GM19452 (cell line): ENCODE results near the gene ARHGEF11.

Source experiments
- ATAC-seq: cut with Tn5 transposase; IDR thresholded peaks from one replicate; pipeline ENCODE4 v1.9.1; 2021; ENCODE audit not compliant: unreplicated experiment

The ARHGEF11 gene

DNA sequence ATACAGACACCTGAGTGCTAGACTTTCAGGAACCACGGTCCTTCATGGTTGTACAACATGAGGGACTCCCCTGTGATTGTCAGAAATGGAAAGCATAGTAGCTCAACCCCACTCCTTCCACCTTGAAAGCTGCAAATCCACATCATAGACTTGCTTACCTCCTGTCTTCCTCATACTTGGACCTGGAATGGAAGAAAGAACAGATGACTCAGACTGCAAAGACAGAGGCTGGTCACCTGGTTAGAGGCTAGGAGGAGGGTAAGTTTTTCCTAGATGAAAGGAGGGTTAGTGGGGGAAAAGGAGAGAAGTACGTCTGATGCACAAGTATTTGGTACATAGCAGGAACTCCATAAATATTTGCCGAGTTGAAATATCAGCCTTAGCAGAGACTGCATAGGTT is 87.9 kb downstream of the ARHGEF11 start:
- ATAC-seq: no peak

- no peak for ATAC-seq
Observed at GRCh38 chr1:156956333-156956732, 89.2 kb downstream of the ARHGEF11 start.

DNA sequence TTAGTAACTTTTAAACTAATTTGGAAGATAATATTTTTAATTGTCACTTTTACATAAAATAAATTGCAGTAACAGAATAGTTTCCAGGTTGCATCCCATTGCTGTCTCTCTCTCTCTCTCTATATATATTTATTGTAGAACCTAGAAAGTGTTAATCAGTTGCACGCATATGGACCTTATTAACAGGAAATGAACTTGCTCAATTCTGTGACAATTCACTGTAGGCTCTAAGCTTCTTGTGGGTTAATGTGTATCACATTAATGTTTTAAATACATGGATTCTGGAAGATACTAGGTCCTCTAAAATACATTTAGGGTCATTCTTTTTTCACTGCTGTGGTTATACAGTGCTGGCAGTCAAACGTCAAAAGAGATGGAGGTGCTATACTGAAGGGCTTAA is 92.0 kb downstream of the ARHGEF11 start:
- no peak for ATAC-seq

- no peak for ATAC-seq
Observed at GRCh38 chr1:156951371-156951770, 94.2 kb downstream of the ARHGEF11 start.

GRCh38 chr1:156949127-156949526 is 96.4 kb downstream of the ARHGEF11 start:
- no peak for ATAC-seq

- ATAC-seq: no peak
Observed at GRCh38 chr1:156948708-156949107, 96.8 kb downstream of the ARHGEF11 start.

GRCh38 chr1:156947818-156948525 is 97.6 kb downstream of the ARHGEF11 start:
- ATAC-seq: no peak

- no peak for ATAC-seq
Observed at GRCh38 chr1:156947127-156947526, 98.4 kb downstream of the ARHGEF11 start.

- ATAC-seq: no peak
Observed at GRCh38 chr1:156945881-156946661, 99.5 kb downstream of the ARHGEF11 start.

GRCh38 chr1:156944848-156945247 is 100.7 kb downstream of the ARHGEF11 start:
- no peak for ATAC-seq

- no peak for ATAC-seq
Observed at GRCh38 chr1:156944268-156944667, 101.3 kb downstream of the ARHGEF11 start.

GRCh38 chr1:156943756-156944155 is 101.8 kb downstream of the ARHGEF11 start:
- ATAC-seq: no peak

- ATAC-seq: no peak
Observed at GRCh38 chr1:156942576-156942975, 103.0 kb downstream of the ARHGEF11 start.

DNA sequence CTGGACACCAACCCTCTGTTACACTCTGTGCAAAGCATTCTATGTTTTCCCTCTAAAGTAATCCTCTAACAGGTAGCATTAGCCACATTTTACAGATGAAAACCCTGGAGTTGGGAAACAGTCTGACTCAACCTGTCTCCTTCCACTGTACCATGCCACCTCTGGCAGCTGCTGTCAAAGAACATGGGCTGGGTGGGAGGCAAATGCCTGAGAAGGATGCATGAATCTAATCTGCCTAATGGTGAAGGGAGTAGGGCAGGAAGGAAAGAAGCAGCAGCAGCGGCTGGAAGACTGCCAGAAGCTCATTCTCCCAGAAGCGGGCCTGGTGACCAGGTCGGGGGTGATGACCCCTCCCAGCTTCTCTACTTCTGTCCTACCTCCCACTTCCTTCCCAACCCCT is 103.4 kb downstream of the ARHGEF11 start:
- ATAC-seq: no peak

GRCh38 chr1:156941675-156942074 is 103.9 kb downstream of the ARHGEF11 start:
- ATAC-seq: no peak

DNA sequence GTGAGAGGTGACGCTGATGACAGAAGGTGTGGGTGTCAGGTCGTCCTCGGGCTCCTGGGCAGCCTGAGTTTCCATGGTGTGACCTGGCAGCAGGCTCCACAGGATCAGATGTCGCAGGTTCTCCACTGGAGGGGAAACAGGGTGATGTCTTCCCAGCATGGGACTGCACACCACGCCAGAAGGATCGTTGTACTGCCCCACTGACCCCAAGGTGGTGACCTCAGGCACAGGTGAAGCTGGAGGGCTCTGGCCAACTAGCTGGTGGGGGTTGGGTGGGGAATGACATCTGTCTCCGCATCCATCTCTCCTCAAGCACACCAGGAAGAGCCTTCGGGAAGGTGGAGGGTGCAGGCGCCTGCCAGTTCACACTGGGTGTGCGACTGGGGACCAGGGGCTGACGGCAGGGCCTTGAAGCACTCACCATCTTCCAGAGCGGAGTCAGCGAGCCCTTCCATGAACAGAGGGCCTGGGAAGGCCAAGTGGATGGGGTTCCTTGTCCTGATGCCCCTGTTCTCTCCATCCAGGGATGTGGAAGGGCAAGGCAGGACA is 105.7 kb downstream of the ARHGEF11 start:
- ATAC-seq: no peak

GRCh38 chr1:156938813-156939212 is 106.7 kb downstream of the ARHGEF11 start:
- no peak for ATAC-seq

GRCh38 chr1:156937883-156938282 is 107.7 kb downstream of the ARHGEF11 start:
- no peak for ATAC-seq

DNA sequence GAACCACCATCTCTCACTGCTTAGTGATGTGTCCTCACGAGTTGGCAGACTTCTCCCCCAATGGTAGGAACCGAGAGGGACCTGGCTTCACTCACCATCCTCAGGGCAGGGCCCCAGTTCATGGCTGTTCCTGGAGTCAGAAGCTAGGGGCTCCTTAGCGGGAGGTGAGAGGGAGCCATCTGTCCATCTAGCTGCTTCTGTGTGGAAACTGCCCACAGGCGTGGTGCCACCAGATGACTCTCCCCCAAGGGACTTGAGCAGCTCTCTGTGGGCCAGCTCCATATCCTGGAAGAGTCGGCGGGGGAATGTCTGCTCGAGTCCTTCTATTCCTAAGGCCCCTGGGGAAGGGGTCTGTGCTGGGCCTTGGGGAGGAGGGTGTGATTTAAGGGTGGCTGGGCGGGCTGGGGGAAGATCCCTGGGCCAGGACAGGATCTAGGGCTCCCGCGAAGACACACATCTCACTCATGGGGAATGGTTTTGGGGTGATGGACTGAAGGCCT is 108.8 kb downstream of the ARHGEF11 start:
- ATAC-seq: no peak

GRCh38 chr1:156936191-156936590 is 109.4 kb downstream of the ARHGEF11 start:
- no peak for ATAC-seq

GRCh38 chr1:156935505-156936128 is 109.9 kb downstream of the ARHGEF11 start:
- ATAC-seq: no peak

- ATAC-seq: no peak
Observed at GRCh38 chr1:156933136-156933535, 112.4 kb downstream of the ARHGEF11 start.
